ENCODE measurements around the gene DGKZ.

GRCh38 chr11:46383974-46384701, 36.9 kb downstream of the DGKZ start:
- TF ChIP-seq EZH2phosphoT487 (IDR thresholded peaks at IDR 0.05) (no peak), CTCF (IDR thresholded peaks at IDR 0.05) (no peak), EZH2 (IDR thresholded peaks at IDR 0.05) (no peak)

Measured in neural progenitor cell (in vitro differentiated cells).